HG02571 (cell line): ENCODE measurements around the gene FSTL4.

Source experiments
- ATAC-seq: cut with Tn5 transposase; IDR thresholded peaks from one replicate; pipeline ENCODE4 v1.9.1; 2021; ENCODE audit warnings: mild to moderate bottlenecking, moderate library complexity; ENCODE audit not compliant: unreplicated experiment

The FSTL4 gene

GRCh38 chr5:133253070-133253469, 359.3 kb downstream of the FSTL4 start:
- ATAC-seq = no peak

- no peak for ATAC-seq
Measured at GRCh38 chr5:133252133-133252480, 360.2 kb downstream of the FSTL4 start.

- ATAC-seq = no peak
Measured at GRCh38 chr5:133251296-133252132, 360.8 kb downstream of the FSTL4 start.

GRCh38 chr5:133250527-133250926, 361.8 kb downstream of the FSTL4 start:
- no peak for ATAC-seq

GRCh38 chr5:133249593-133249992, 362.7 kb downstream of the FSTL4 start:
- no peak for ATAC-seq

- no peak for ATAC-seq
Measured at GRCh38 chr5:133247881-133248624, 364.3 kb downstream of the FSTL4 start.

- no peak for ATAC-seq
Measured at GRCh38 chr5:133247151-133247709, 365.1 kb downstream of the FSTL4 start.

- ATAC-seq = no peak
Measured at GRCh38 chr5:133246376-133247150, 365.8 kb downstream of the FSTL4 start.

- no peak for ATAC-seq
Measured at GRCh38 chr5:133246053-133246370, 366.3 kb downstream of the FSTL4 start.

GRCh38 chr5:133245191-133246052, 366.9 kb downstream of the FSTL4 start:
- ATAC-seq = peak; percentile 44

- ATAC-seq = peak; percentile 52
Measured at GRCh38 chr5:133244242-133244641, 368.1 kb downstream of the FSTL4 start.

GRCh38 chr5:133243196-133243595, 369.1 kb downstream of the FSTL4 start:
- no peak for ATAC-seq

GRCh38 chr5:133242221-133242835, 370.0 kb downstream of the FSTL4 start:
- ATAC-seq = no peak

- no peak for ATAC-seq
Measured at GRCh38 chr5:133241179-133242092, 370.9 kb downstream of the FSTL4 start.

GRCh38 chr5:133240425-133241091, 371.8 kb downstream of the FSTL4 start:
- peak; percentile 45 for ATAC-seq

GRCh38 chr5:133238426-133239205, 373.7 kb downstream of the FSTL4 start:
- ATAC-seq = no peak

GRCh38 chr5:133236976-133237375, 375.4 kb downstream of the FSTL4 start:
- ATAC-seq = no peak

- ATAC-seq = no peak
Measured at GRCh38 chr5:133236541-133236951, 375.8 kb downstream of the FSTL4 start.
